Neural progenitor cell (in vitro differentiated cells): ENCODE measurements around the gene HES4. TPM values are rescaled to one million over a fixed set of nuclear protein-coding genes. Genes with fewer than 3 reads are reported as not detected.

ENCODE experiments used
- DNase-seq: peaks from one replicate; pipeline ENCODE4 v3.0.0-alpha.2; 2016; ENCODE audit warnings: low spot score
- H2AFZ ChIP-seq: fragments of 200-600 bp; sonication (generic); replicated peaks from 2 replicates; pipeline ENCODE4 v1.6.1; 2016; ENCODE audit warnings: antibody characterized with exemption
- H3F3A ChIP-seq: fragments of 200-600 bp; sonication (generic); 2 replicates; pipeline ENCODE4 v1.6.1; 2016; ENCODE audit warnings: antibody characterized with exemption, low read depth
- H3K27ac ChIP-seq: fragments of 200-600 bp; sonication (generic); 2 replicates; pipeline ENCODE4 v1.5.1; 2016; ENCODE audit warnings: mild to moderate bottlenecking
- H3K27me3 ChIP-seq: fragments of 200-600 bp; sonication (generic); 2 replicates; pipeline ENCODE4 v1.6.1; 2016; ENCODE audit warnings: mild to moderate bottlenecking, moderate library complexity
- H3K36me3 ChIP-seq: fragments of 200-600 bp; sonication (generic); 2 replicates; pipeline ENCODE4 v1.5.1; 2016
- H3K4me1 ChIP-seq: fragments of 200-600 bp; sonication (generic); 2 replicates; pipeline ENCODE4 v1.6.1; 2016; ENCODE audit warnings: mixed run types
- H3K4me2 ChIP-seq: fragments of 200-600 bp; sonication (generic); 2 replicates; pipeline ENCODE4 v1.6.1; 2016
- H3K4me3 ChIP-seq: fragments of 200-600 bp; sonication (generic); 2 replicates; pipeline ENCODE4 v1.5.1; 2016
- H3K79me2 ChIP-seq: fragments of 200-600 bp; sonication (generic); 2 replicates; pipeline ENCODE4 v1.6.1; 2016; ENCODE audit warnings: low read depth
- H3K9ac ChIP-seq: fragments of 200-600 bp; sonication (generic); 2 replicates; pipeline ENCODE4 v1.6.1; 2016
- H3K9me3 ChIP-seq: fragments of 200-600 bp; sonication (generic); 2 replicates; pipeline ENCODE4 v1.5.1; 2016; ENCODE audit warnings: low read depth
- H4K20me1 ChIP-seq: fragments of 200-600 bp; sonication (generic); 2 replicates; pipeline ENCODE4 v1.6.1; 2016; ENCODE audit warnings: low read depth
- H3K27ac Mint-ChIP-seq: 3 replicates; pipeline ENCODE4 v1.8.0; 2021; ENCODE audit warnings: mixed read lengths
- H3K27me3 Mint-ChIP-seq: 2 replicates; pipeline ENCODE4 v1.8.0; 2022; ENCODE audit warnings: low read depth, mild to moderate bottlenecking, inconsistent platforms, moderate library complexity, mixed read lengths; ENCODE audit not compliant: insufficient read depth
- H3K36me3 Mint-ChIP-seq: 3 replicates; pipeline ENCODE4 v1.8.0; 2021; ENCODE audit warnings: mixed read lengths
- H3K4me1 Mint-ChIP-seq: 3 replicates; pipeline ENCODE4 v1.8.0; 2021; ENCODE audit warnings: mixed read lengths
- H3K4me3 Mint-ChIP-seq: 3 replicates; pipeline ENCODE4 v1.8.0; 2021; ENCODE audit warnings: mild to moderate bottlenecking, moderate library complexity, mixed read lengths
- H3K9me3 Mint-ChIP-seq: 3 replicates; pipeline ENCODE4 v1.8.0; 2020; ENCODE audit warnings: mixed read lengths
- CTCF ChIP-seq: fragments of 200-600 bp; sonication (generic); IDR thresholded peaks from 2 replicates; pipeline ENCODE4 v1.5.1; 2017; ENCODE audit warnings: antibody characterized with exemption, mild to moderate bottlenecking
- EZH2 ChIP-seq: fragments of 200-600 bp; sonication (generic); IDR thresholded peaks from 2 replicates; pipeline ENCODE4 v1.6.1; 2017; ENCODE audit warnings: antibody characterized with exemption, mild to moderate bottlenecking, moderate library complexity
- EZH2phosphoT487 ChIP-seq: fragments of 200-600 bp; sonication (generic); IDR thresholded peaks from 2 replicates; pipeline ENCODE4 v1.6.1; 2017; ENCODE audit warnings: antibody characterized with exemption
- small RNA-seq: library from RNA; depleted of rRNA; stranded (forward); fragments of <200 nt; gene quantifications from one replicate; pipeline ENCODE3, GENCODE V24; 2015
- total RNA-seq: library from RNA; depleted of rRNA; stranded (reverse); fragments of >200 nt; gene quantifications from 2 replicates; pipeline ENCODE4 v1.2.3, GENCODE V29; 2015; ENCODE audit warnings: low replicate concordance

Gene HES4
- total RNA-seq, 1 donor from 2014 or later = 7.6 TPM

GRCh38 chr1:950268-950667, 49.6 kb downstream of the HES4 start:
- Histone ChIP-seq H3K79me2 (no peaks in the 10 kb centered on the region), H3K9me3 (no peaks in the 10 kb centered on the region), H3K27ac (no peak overlapping the region), H3K9ac (no peak overlapping the region), H3K4me2 (no peak overlapping the region), H3K27me3 (no peaks in the 10 kb centered on the region), H2AFZ (no peak overlapping the region), H3K36me3 (no peaks in the 10 kb centered on the region), H3K4me1 (no peaks in the 10 kb centered on the region), H3F3A (no peaks in the 10 kb centered on the region), H3K4me3 (no peak overlapping the region), H4K20me1 (peaks cover 70% of the 10 kb centered on the region)
- DNase-seq = no peak
- Mint-ChIP-seq H3K36me3 (peaks cover 33% of the 10 kb centered on the region), H3K27me3 (peaks cover 9% of the 10 kb centered on the region), H3K27ac (no peak overlapping the region), H3K4me1 (peaks cover 3% of the 10 kb centered on the region), H3K4me3 (peak overlapping the region; percentile 52), H3K9me3 (no peaks in the 10 kb centered on the region)
- no peak for TF ChIP-seq EZH2phosphoT487
- TF ChIP-seq CTCF = no peak
- no peak for TF ChIP-seq EZH2

Small RNAs within 50 kb of the gene (small RNA-seq; reads per million reads assigned to genes)
- gene AL645608.3 = not detected

Other genes with a start within 250 kb of the HES4 start
- gene SAMD11, start 76.2 kb downstream of the HES4 start, total RNA-seq = 0.15 TPM in 1 of 2 replicates, not detected in the other
- gene NOC2L, start 40.8 kb downstream of the HES4 start, total RNA-seq = 39.6 and 69.1 TPM in 2 replicates
- 10.7 and 33.8 TPM in 2 replicates for gene KLHL17, start 39.5 kb downstream of the HES4 start, total RNA-seq
- 0.09 TPM in 1 of 2 replicates, not detected in the other for gene PLEKHN1, start 33.6 kb downstream of the HES4 start, total RNA-seq
- gene PERM1, start 18.0 kb downstream of the HES4 start, total RNA-seq = not detected in 2 replicates
- gene ISG15, start 13.4 kb upstream of the HES4 start, total RNA-seq = 22.4 and 33.6 TPM in 2 replicates
- gene AGRN, start 20.0 kb upstream of the HES4 start, total RNA-seq = 34.1 and 142 TPM in 2 replicates
- gene RNF223, start 74.2 kb upstream of the HES4 start, total RNA-seq = not detected in 2 replicates
- 8.0 and 24.0 TPM in 2 replicates for gene C1orf159, start 116.0 kb upstream of the HES4 start, total RNA-seq
- 0.22 TPM in 1 of 2 replicates, not detected in the other for gene TTLL10, start 173.8 kb upstream of the HES4 start, total RNA-seq
- not detected in 2 replicates for gene TNFRSF18, start 206.5 kb upstream of the HES4 start, total RNA-seq
- 0.09 TPM in 1 of 2 replicates, not detected in the other for gene TNFRSF4, start 214.1 kb upstream of the HES4 start, total RNA-seq
- 16.6 and 43.4 TPM in 2 replicates for gene SDF4, start 231.9 kb upstream of the HES4 start, total RNA-seq
- 15.8 and 32.4 TPM in 2 replicates for gene B3GALT6, start 232.1 kb upstream of the HES4 start, total RNA-seq
- gene C1QTNF12, start 246.6 kb upstream of the HES4 start, total RNA-seq = 0.28 and 2.1 TPM in 2 replicates